ENCODE data around the gene ZNF385A. TPM values are rescaled to one million over a fixed set of nuclear protein-coding genes. Genes with fewer than 3 reads are reported as not detected.

ZNF385A gene
- total RNA-seq, 3 donors from 2014 or later (not counting 1 experiment from before 2014, with no cell fraction given) = 5.4 to 9.8 (median 8.9) TPM

DNA sequence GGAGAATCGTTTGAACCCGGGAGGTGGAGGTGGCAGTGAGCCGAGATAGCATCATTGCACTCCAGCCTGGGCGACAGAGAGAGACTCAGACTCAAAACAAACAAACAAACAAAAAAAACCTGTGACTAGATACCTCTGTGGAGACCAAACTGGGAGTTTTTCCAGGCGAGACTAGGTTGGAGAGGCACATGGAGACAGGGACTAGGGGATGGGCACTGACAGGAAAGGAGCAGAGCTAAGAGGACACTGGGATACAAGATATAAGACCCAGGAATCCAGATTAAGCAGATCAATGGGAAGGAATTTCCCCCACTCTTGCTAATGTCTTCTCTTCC is 39.2 kb upstream of the ZNF385A start:
- no peaks in the 10 kb centered on the region for H3K27me3 Mint-ChIP-seq (ENCODE audit: low read depth in 2 of 2)
- ATAC-seq = no peak
- no peaks in the 10 kb centered on the region for H3K36me3 Mint-ChIP-seq
- Histone ChIP-seq H3K27me3 (ENCODE audit: control insufficient read depth, insufficient read depth, low read length) (no peaks in the 10 kb centered on the region), H3K4me3 (ENCODE audit: low read length) (no peak overlapping the region), H3K27ac (ENCODE audit: low read length) (no peak overlapping the region), H3K36me3 (ENCODE audit: control insufficient read depth, insufficient read depth, low read length) (no peaks in the 10 kb centered on the region), H3K9me3 (ENCODE audit: control insufficient read depth, insufficient read depth, low read length) (no peaks in the 10 kb centered on the region), H3K4me1 (ENCODE audit: control insufficient read depth, insufficient read depth, low read length) (peaks cover 38% of the 10 kb centered on the region)
- DNase-seq = no peak
- no peaks in the 10 kb centered on the region for H3K9me3 Mint-ChIP-seq
- no peak overlapping the region for H3K27ac Mint-ChIP-seq
- peaks cover 32 to 70% of the 10 kb centered on the region in 2 donors for H3K4me1 Mint-ChIP-seq
- intact Hi-C loops (cut with micrococcal nuclease) = no loop called here
- WGBS (ENCODE audit: insufficient coverage) = 82% methylated on average over 5 of the region's 5 CpGs
- TF ChIP-seq, protein P1, sequence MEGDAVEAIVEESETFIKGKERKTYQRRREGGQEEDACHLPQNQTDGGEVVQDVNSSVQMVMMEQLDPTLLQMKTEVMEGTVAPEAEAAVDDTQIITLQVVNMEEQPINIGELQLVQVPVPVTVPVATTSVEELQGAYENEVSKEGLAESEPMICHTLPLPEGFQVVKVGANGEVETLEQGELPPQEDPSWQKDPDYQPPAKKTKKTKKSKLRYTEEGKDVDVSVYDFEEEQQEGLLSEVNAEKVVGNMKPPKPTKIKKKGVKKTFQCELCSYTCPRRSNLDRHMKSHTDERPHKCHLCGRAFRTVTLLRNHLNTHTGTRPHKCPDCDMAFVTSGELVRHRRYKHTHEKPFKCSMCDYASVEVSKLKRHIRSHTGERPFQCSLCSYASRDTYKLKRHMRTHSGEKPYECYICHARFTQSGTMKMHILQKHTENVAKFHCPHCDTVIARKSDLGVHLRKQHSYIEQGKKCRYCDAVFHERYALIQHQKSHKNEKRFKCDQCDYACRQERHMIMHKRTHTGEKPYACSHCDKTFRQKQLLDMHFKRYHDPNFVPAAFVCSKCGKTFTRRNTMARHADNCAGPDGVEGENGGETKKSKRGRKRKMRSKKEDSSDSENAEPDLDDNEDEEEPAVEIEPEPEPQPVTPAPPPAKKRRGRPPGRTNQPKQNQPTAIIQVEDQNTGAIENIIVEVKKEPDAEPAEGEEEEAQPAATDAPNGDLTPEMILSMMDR (IDR thresholded peaks at IDR 0.05) = no peak
- no peak overlapping the region for H3K4me3 Mint-ChIP-seq

DNA sequence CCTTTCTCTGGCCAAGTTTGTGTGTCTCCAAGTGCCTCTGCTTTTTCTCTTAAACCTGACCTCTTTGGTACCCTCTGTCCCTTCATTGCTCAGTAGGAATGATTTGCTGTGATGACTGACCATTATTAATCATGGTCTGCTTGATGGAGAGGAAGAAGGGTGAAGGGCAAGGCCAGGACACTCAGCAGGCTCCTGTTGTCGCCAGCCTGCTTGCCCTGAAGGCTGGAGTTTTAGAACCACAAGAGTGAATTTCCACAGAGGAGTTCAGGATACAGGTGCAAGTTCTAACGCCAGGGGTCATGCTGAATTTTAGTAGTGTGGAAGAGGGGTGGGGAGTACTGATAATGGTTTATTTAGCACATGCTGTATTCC is 37.3 kb upstream of the ZNF385A start:
- whole genome bisulfite sequencing (ENCODE audit: insufficient coverage) = 82% methylated on average over 2 of the region's 2 CpGs
- ATAC-seq = no peak
- no peaks in the 10 kb centered on the region for H3K9me3 ChIP-seq (ENCODE audit: control insufficient read depth, insufficient read depth, low read length)
- Mint-ChIP-seq H3K27ac (peak overlapping the region in 1 of 2 donors; percentile 91), H3K9me3 (no peaks in the 10 kb centered on the region), H3K4me1 (peaks cover 31 to 70% of the 10 kb centered on the region in 2 donors), H3K27me3 (ENCODE audit: low read depth in 2 of 2) (no peaks in the 10 kb centered on the region), H3K4me3 (no peak overlapping the region), H3K36me3 (no peaks in the 10 kb centered on the region)
- TF ChIP-seq, protein P1 (IDR thresholded peaks at IDR 0.05) = no peak
- H3K4me1 ChIP-seq (ENCODE audit: control insufficient read depth, insufficient read depth, low read length) = peaks cover 33% of the 10 kb centered on the region
- H3K4me3 ChIP-seq (ENCODE audit: low read length) = no peak overlapping the region
- no peak for DNase-seq
- intact Hi-C loops (cut with micrococcal nuclease) = no loop called here
- no peak overlapping the region for H3K27ac ChIP-seq (ENCODE audit: low read length)
- no peaks in the 10 kb centered on the region for H3K27me3 ChIP-seq (ENCODE audit: control insufficient read depth, insufficient read depth, low read length)
- no peaks in the 10 kb centered on the region for H3K36me3 ChIP-seq (ENCODE audit: control insufficient read depth, insufficient read depth, low read length)

DNA sequence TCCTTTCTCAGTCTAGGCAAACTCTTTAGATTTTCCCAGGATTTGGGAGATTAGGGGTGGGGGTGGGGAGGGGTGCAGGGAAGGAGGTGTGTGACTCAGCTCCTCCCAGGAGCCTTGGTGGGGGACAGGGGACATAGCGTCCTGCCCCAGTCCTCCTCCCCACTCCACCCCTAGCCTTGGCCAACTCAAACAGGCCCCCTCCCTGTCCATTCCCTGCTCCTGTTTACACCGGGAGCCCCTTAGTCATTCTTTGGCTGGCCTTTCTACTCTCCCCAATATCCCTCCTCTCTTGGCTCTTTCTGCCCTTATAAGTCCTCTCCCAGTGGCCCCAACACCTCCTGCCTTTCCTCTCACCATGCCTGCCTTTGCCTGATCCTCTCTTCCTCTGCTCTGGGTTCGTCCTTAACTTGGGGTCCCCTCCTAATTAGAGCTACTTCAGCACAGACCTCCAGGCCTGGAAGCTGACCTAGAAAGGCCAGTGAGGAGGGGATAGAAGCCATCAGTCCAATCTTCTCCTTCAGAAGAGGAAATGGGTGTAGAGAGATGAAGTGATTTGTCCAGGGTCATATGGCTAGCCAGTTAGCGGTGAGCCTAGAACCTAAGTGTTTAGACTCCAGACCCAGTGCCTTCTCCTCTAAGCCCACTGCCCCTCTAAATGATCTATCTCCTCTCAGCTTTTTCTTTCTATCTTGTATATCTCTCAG is 36.8 kb upstream of the ZNF385A start:
- H3K4me1 ChIP-seq (ENCODE audit: control insufficient read depth, insufficient read depth, low read length) = peaks cover 38% of the 10 kb centered on the region
- H3K9me3 ChIP-seq (ENCODE audit: control insufficient read depth, insufficient read depth, low read length) = no peaks in the 10 kb centered on the region
- Mint-ChIP-seq H3K9me3 (no peaks in the 10 kb centered on the region), H3K4me3 (peak overlapping the region; percentile 83), H3K36me3 (no peaks in the 10 kb centered on the region), H3K27ac (peak overlapping the region; percentile 35 to 91), H3K27me3 (ENCODE audit: low read depth in 2 of 2) (no peaks in the 10 kb centered on the region), H3K4me1 (peaks cover 36 to 70% of the 10 kb centered on the region in 2 donors)
- H3K36me3 ChIP-seq (ENCODE audit: control insufficient read depth, insufficient read depth, low read length) = no peaks in the 10 kb centered on the region
- TF ChIP-seq, protein P1 (IDR thresholded peaks at IDR 0.05) = no peak
- no peaks in the 10 kb centered on the region for H3K27me3 ChIP-seq (ENCODE audit: control insufficient read depth, insufficient read depth, low read length)
- WGBS (ENCODE audit: insufficient coverage) = 97% methylated on average over 4 of the region's 4 CpGs
- DNase-seq = no peak
- H3K4me3 ChIP-seq (ENCODE audit: low read length) = no peak overlapping the region
- H3K27ac ChIP-seq (ENCODE audit: low read length) = no peak overlapping the region
- ATAC-seq = no peak
- intact Hi-C loops (cut with micrococcal nuclease) = no loop called here

DNA sequence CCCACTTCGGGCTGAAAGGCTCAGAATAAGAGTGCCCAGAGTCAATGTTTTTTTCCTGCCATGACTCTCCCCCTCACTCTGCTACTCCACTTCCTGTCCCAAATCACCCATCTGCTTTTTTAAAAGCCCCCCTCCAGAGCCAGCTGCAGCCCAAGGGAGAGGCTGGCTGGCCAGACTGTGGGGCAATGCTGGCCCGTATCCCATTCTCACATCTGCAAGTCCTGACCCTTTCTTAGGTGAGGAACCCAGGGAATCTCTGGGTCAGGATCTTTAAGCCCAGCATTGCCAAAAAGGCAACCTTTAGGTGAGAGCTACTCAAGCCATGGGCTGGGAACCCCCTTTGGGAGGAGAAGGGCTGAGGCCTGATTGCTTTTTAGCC is 36.2 kb upstream of the ZNF385A start:
- no peak for ATAC-seq

More for the DNA sequence above, 36.2 kb upstream of the ZNF385A start:
- Histone ChIP-seq H3K27ac (ENCODE audit: low read length) (no peak overlapping the region), H3K4me3 (ENCODE audit: low read length) (no peak overlapping the region), H3K27me3 (ENCODE audit: control insufficient read depth, insufficient read depth, low read length) (no peaks in the 10 kb centered on the region), H3K36me3 (ENCODE audit: control insufficient read depth, insufficient read depth, low read length) (no peaks in the 10 kb centered on the region), H3K9me3 (ENCODE audit: control insufficient read depth, insufficient read depth, low read length) (no peaks in the 10 kb centered on the region), H3K4me1 (ENCODE audit: control insufficient read depth, insufficient read depth, low read length) (peaks cover 44% of the 10 kb centered on the region)
- Mint-ChIP-seq H3K4me1 (peaks cover 38 to 70% of the 10 kb centered on the region in 2 donors), H3K4me3 (peak overlapping the region; percentile 83), H3K36me3 (no peaks in the 10 kb centered on the region), H3K27me3 (ENCODE audit: low read depth in 2 of 2) (no peaks in the 10 kb centered on the region), H3K27ac (peak overlapping the region; percentile 35 to 91), H3K9me3 (no peaks in the 10 kb centered on the region)
- WGBS (ENCODE audit: insufficient coverage) = 46% methylated on average over 2 of the region's 2 CpGs
- intact Hi-C loops (cut with micrococcal nuclease) = no loop called here
- DNase-seq = peak in 1 of 2 donors; percentile 38
- TF ChIP-seq, protein P1 (IDR thresholded peaks at IDR 0.05) = no peak

Data from natural killer cell (primary cell).